Lower leg skin (tissue), 3 donors: ENCODE measurements around the gene OMP.

Experiments used
- CTCF ChIP-seq, 3 donors: fragments of 450-650 bp; IDR thresholded peaks; one replicate each; pipeline ENCODE4 v1.5.1; 2016; ENCODE audit warnings: antibody characterized with exemption in 3 of 3, mild to moderate bottlenecking in 3 of 3, moderate library complexity in 2 of 3
- POLR2A ChIP-seq, 2 donors: fragments of 450-650 bp; IDR thresholded peaks; one replicate each; pipeline ENCODE4 v1.6.1; 2016 to 2017; ENCODE audit warnings: antibody characterized with exemption in 2 of 2, mild to moderate bottlenecking in 1 of 2, moderate library complexity in 1 of 2

DNA sequence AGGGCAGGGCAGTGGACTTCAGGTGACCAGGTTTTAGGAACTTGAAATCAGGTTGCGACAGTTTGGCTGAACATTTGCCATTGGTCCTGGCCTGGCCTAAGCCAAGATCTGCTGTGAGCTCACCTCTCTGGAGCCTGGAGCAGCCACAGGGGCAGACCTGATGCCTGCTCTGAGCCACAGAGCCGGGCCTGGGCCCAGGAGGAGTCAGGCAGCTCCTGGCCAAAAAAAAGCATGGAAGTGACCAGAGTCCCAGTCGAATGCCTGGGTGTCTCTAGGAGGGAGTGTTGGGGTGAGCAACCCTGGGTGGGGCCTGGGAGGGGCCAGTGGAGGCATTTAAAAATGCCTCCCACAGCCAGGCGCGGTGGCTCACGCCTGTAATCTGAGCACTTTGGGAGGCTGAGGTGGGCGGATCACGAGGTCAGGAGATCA, 6.0 kb upstream of the OMP start:
- TF ChIP-seq CTCF (IDR thresholded peaks at IDR 0.05) (no peak), POLR2A (IDR thresholded peaks at IDR 0.05) (no peak)
